Measurements from ENCODE around the gene SLC15A5. TPM values are rescaled to one million over a fixed set of nuclear protein-coding genes. Genes with fewer than 3 reads are reported as not detected.

Gene SLC15A5
- total RNA-seq, 2 donors from 2014 or later, result not detected

GRCh38 chr12:16323638-16324037 is 46.2 kb upstream of the SLC15A5 start:
- intact Hi-C loops (cut with DNase I), result no loop called here
- no peak for DNase-seq (ENCODE audit: low spot score)
- H3K4me3 ChIP-seq, result no peak overlapping the region
- TF ChIP-seq POLR2AphosphoS5 (IDR thresholded peaks at IDR 0.05) (no peak), POLR2A (IDR thresholded peaks at IDR 0.05) (no peak), CTCF (IDR thresholded peaks at IDR 0.05) (no peak)
- no peaks in the 10 kb centered on the region for H3K4me1 ChIP-seq (replicated peaks)
- H3K27me3 ChIP-seq (replicated peaks; ENCODE audit: insufficient read depth), result no peaks in the 10 kb centered on the region
- no peak overlapping the region for H3K27ac ChIP-seq
- WGBS, result 28% methylated on average over 2 of the region's 2 CpGs
- no peaks in the 10 kb centered on the region for H3K36me3 ChIP-seq
- no peaks in the 10 kb centered on the region for H3K9me3 ChIP-seq

DNA sequence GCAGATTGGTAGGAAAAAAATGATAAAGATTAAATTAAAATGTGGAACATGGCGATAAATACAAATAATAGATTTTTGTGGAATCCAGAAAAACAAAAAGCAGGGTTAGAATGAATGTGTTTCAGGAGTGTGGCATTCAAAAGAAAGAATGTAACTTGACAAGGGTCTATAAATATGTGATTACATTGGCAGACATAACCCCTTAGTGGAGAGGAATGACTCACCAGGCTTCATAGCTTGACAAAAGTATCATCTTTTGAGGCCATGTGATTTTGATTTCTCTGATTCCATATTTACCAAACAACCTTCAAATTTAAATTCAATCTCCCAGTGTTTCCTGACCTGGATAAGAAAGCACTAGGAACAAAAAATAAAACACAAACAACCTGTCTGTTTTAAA is 45.5 kb upstream of the SLC15A5 start:
- Histone ChIP-seq H3K9me3 (no peaks in the 10 kb centered on the region), H3K27ac (no peak overlapping the region), H3K27me3 (replicated peaks; ENCODE audit: insufficient read depth) (no peaks in the 10 kb centered on the region), H3K4me1 (replicated peaks) (no peaks in the 10 kb centered on the region), H3K36me3 (no peaks in the 10 kb centered on the region), H3K4me3 (no peak overlapping the region)
- intact Hi-C loops (cut with DNase I), result no loop called here
- 67% methylated on average over 1 of the region's 1 CpG for WGBS
- DNase-seq (ENCODE audit: low spot score), result no peak
- TF ChIP-seq CTCF (IDR thresholded peaks at IDR 0.05) (no peak), POLR2A (IDR thresholded peaks at IDR 0.05) (no peak), POLR2AphosphoS5 (IDR thresholded peaks at IDR 0.05) (no peak)

GRCh38 chr12:16310934-16311333 is 33.4 kb upstream of the SLC15A5 start:
- TF ChIP-seq CTCF (IDR thresholded peaks at IDR 0.05) (no peak), POLR2A (IDR thresholded peaks at IDR 0.05) (no peak), POLR2AphosphoS5 (IDR thresholded peaks at IDR 0.05) (no peak)
- H3K4me3 ChIP-seq, result no peak overlapping the region
- 84% methylated on average over 1 of the region's 1 CpG for WGBS
- no peaks in the 10 kb centered on the region for H3K27me3 ChIP-seq (replicated peaks; ENCODE audit: insufficient read depth)
- H3K36me3 ChIP-seq, result no peaks in the 10 kb centered on the region
- H3K4me1 ChIP-seq (replicated peaks), result no peaks in the 10 kb centered on the region
- no peak for DNase-seq (ENCODE audit: low spot score)
- no peak overlapping the region for H3K27ac ChIP-seq
- intact Hi-C loops (cut with DNase I), result no loop called here
- no peaks in the 10 kb centered on the region for H3K9me3 ChIP-seq

DNA sequence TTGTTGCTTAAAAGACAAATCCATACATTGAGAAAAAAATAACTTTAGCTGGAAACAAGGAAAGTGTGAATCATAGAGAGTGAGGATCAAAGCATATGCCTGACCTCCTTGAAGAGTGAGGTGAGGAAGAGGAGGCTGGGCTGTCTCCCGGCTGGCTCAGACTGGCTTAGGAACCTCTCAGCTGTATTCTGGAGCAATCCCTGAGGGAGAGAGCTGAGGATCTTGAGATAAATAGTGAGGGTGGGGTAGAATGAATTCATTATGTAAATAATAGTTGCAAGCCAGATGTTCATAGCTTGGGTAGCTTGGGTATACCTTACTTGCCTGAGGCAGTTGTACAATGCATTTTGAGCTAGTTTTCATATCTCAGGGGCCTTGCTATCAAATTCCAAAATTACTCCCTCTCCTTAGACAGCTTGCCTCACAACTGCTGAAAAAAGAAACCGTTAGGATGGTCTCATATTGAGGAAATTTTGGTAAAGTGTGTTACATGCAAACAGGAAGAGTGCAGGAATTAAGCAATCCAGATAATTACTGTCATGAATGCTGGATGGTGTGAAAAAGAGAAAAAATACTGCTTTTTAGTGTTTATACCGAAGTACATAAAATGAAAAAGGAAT is 30.5 kb upstream of the SLC15A5 start:
- intact Hi-C loops (cut with DNase I), result no loop called here
- Histone ChIP-seq H3K4me1 (replicated peaks) (no peaks in the 10 kb centered on the region), H3K27me3 (replicated peaks; ENCODE audit: insufficient read depth) (no peaks in the 10 kb centered on the region), H3K4me3 (no peak overlapping the region), H3K9me3 (no peaks in the 10 kb centered on the region), H3K36me3 (no peaks in the 10 kb centered on the region), H3K27ac (no peak overlapping the region)
- DNase-seq (ENCODE audit: low spot score), result no peak
- no peak for TF ChIP-seq POLR2A (IDR thresholded peaks at IDR 0.05)
- no peak for TF ChIP-seq CTCF (IDR thresholded peaks at IDR 0.05)
- no peak for TF ChIP-seq POLR2AphosphoS5 (IDR thresholded peaks at IDR 0.05)
- 63% methylated on average over 3 of the region's 3 CpGs for WGBS

- intact Hi-C loops (cut with DNase I), result no loop called here
- WGBS, result 52% methylated on average over 2 of the region's 2 CpGs
Observed at GRCh38 chr12:16303939-16304338, 26.5 kb upstream of the SLC15A5 start.

More at GRCh38 chr12:16303939-16304338, 26.5 kb upstream of the SLC15A5 start:
- Histone ChIP-seq H3K27me3 (replicated peaks; ENCODE audit: insufficient read depth) (no peaks in the 10 kb centered on the region), H3K9me3 (no peaks in the 10 kb centered on the region), H3K4me3 (no peak overlapping the region), H3K4me1 (replicated peaks) (no peaks in the 10 kb centered on the region), H3K36me3 (no peaks in the 10 kb centered on the region), H3K27ac (no peak overlapping the region)
- no peak for DNase-seq (ENCODE audit: low spot score)
- TF ChIP-seq POLR2A (IDR thresholded peaks at IDR 0.05), result no peak
- no peak for TF ChIP-seq CTCF (IDR thresholded peaks at IDR 0.05)
- TF ChIP-seq POLR2AphosphoS5 (IDR thresholded peaks at IDR 0.05), result no peak
